NAMALWA (cell line): ENCODE data around the gene EIF4EBP2.

Experiments
- DNase-seq: peaks from one replicate; pipeline ENCODE4 v3.0.0-alpha.2; 2015; ENCODE audit warnings: low spot score

EIF4EBP2 gene

DNA sequence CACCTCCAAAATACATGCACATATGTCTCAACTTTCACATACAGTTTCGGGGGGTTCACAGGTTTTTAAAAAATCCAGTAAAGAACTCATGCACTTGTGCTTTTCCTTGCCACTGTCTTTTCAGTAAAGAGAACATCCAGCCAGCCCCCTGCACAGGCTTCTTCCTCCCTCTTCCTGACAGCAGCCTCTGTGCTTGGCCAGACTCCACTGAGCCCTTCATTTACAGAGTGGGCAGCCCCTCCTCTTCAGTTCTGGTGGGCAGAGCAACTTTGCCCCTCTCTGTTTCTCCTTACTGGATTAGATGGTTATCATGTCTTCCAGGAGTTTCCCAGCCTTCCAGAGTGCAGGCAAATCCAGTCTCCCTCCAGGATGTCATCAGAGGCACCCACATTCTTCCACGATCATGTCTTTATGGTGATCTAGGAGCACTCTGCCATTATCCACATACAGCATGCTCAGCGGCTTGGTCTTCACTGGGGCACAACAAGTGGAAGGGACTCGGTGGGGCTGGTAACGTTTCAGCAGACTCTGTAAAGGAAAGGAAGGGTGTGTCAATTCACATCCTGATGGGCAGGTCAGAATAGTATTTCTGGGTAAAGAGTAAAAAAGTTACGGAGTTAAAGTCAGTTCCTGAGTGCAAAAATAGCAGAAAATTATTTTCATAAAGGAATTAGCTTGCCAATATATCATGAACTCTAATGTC is 28.8 kb downstream of the EIF4EBP2 start:
- DNase-seq = no peak

DNA sequence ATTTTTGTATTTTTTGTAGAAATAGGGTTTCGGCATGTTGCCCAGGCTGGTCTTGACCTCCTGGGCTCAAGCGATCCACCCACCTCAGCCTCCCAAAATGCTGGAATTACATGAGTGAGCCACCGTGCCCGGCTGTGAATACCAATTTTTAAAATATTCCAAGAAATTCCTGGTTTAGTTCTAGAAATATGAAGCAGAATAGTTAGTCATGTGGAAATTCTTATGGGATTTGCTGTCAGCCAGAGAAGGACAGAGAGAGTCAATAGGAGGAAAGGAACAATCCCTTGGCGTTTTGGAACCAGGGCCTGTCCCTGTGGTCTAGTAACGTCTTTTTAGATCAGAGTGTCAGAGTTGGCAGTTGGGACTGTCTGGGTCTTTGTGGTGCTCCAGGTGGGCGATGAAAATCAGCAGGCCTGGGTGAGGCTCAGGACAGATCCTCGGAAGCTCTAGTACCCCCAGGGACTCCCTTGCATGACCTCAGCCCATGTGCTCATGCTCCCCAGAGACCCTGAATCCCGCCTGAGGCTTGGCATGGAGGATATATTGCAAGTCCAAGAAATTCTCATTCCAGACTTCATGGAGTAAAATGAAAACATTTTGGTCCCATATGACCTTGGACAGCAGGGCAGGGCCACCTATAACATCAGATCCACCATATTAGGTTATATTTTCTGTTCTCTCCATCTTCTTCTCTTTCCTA is 29.8 kb downstream of the EIF4EBP2 start:
- no peak for DNase-seq

DNA sequence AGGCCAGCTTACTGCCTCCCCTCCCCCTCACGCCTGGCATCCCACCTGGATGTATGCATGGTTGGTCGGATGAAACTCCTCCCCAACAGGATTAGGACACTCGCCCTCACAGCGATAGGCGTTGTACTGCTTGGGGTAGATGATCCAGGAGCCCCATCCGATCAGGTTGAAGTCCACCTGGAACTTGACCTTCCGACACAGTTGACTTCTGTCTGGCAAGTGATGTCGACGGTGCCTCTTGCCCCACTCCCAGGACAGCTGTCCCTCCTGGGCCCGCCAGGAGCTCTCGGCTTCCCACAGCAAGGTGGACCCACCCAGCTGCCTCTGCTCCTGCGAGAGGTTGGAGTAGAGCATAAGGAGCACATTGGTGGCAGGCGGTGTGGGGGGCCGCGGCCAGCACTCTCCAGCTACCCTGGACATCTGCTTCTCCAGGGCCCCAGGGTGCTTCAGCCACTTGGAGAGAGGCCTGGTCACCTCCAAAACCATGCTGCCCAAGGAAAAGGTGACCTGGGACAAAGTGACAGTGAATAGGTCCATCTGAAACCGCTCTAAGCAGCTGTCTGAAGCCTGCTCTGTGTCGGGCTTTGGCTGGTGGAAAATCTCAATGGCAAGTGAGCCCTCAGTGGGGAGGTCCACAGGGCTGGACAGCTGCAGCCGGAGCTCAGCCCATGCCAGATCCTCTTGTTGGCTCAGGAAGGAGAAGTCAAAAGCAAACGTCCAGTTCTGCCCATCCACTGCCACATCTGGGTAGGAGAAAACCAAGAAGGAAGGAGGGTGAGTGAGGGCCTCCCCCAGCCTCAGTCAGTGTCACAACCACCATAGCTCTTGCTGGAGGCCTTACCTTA is 31.5 kb downstream of the EIF4EBP2 start:
- no peak for DNase-seq

DNA sequence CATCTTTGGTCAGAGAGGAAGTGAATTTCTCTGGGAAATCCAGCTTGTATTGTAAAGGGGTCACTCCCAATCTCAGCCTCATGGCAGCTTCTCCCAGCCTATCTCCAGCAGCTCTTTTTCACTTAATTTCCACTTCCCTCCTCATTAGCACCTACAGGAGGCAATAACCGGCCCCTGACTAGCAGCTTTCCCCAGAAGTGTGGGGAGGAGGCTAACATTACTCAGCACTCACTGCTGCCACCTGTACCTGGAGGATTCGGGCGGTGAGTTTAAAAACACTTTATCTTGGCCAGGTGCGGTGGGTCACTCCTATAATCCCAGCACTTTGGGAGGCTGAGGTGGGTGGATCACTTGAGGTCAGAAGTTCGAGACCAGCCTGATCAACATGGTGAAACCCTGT is 33.8 kb downstream of the EIF4EBP2 start:
- no peak for DNase-seq

DNA sequence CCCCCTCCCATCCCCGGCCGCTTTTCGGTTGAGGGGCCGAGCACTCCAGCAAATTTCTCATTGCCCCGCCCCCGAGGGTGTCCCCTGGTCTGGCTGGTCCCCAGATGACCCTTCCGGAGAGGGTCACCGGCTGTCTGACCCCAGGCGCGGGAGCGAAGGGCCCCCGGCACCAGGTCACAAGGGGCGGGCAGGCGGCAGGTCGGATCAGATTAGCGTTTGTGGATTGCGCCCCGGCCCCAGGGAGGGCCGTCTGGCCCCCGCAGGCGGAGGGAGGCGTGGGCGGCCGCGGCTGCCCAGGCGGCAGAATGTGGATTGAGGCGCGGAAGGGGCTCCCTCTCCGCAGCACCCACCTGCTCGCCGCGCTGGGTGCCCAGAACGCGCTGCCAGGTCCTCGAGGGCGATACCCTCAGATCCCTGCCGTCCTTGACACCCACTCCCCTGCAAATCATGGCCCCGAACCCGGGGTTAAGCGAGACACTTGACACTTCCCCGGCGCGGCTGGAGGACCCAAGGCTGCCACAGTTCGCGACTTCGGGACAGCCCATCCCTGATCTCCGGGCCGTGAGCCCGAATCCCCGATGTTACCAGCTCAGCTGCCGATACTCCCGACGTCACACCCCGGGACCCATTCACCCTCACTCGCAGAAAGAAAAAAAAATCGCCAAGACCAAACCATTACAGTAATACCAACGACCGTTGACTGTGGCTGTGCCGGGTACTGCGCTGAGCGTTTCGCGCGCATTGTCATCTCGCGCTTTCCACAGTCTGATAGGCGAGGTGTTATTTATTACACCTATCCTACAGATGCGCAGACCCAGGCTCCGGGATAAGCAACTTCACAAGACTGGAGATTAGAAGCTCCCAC is 36.6 kb downstream of the EIF4EBP2 start:
- no peak for DNase-seq

DNA sequence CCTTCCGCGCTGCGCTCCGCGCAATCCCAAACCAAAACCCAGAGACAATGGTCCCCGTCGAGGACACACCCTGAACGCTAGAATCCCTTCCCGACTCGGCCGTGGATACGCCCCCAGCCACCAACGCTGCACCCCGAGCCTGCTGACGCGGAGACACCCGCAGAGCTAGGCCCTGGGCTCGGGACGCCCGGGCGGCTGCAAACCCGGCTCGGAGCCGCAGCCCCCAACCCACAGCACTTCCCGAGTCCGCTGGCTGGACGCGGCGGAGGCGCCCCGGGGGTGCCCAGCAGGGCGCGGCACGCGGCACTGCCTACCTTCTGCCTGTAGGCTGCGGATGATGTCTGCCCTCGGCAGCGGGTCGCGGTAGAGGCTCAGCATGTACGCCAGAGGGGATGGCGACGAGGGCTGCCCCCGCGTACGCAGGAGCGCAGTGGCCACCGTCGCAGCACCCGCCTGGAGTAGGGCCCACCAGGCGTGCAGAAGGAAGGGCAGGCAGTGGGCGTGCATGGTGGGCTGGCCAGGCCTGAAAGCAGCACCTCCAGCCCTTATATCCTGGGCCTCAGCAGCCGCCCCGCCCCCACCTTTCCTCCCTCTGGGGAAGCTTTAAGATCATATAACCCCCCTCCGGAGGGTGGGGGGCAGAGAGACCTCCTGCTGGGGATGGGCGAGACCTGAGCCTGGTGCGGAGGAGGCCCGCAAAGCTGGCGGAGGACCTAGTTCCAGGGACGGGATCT is 37.4 kb downstream of the EIF4EBP2 start, which contains the start of gene NODAL:
TSS of gene NODAL (minus strand) at position 521 of the 734 bp plus-strand sequence. CDS start at position 507, 14 bp downstream.
- no peak for DNase-seq

DNA sequence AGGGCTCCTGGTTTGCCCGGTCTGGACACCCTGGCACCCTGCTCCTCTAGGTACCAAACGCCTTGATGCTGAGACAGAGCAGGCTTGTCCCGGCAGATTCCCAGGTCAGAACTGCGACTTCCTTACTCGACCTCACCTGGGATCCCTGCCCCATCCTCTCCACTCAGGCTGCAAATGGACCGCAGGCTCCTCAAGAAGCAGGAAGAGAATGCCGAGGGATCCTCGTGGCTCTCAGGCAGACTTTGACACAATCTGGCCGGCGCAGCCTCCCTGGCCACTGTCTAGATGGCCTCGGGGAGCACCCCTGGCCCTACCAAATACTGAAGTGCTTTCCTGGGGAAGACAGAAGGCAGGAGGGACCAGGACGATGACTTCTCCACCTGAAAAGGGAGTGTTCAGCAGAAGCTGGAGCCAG is 38.0 kb downstream of the EIF4EBP2 start:
- no peak for DNase-seq

DNA sequence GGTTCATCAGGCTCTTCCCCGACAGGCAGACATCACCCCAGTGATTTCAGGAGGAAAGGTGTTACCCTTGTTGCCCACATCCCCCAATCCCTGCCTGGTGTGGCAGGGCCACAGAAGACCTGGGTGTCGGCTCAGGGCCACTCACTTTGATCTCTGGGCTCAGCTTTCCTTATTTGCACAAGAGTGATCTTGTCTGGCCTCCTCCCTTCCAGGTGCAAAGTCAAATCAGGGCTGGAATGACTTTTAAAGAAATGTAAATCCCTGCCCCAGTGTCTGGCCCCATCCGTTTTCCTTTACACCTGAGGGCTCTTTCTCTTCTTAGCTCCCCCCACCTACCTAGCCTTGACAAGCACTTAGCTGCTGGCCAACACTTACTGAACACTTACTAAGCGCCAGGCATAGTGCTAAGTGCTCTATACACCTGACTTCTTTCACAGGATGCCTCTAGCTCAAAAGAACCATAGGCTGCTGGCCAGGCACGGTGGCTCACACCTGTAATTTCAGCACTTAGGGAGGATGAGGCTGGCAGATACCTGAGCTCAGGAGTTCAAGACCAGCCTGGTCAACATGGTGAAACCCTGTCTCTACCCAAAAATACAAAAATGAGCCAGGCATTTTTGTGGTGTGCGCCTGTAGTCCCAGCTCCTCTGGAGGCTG is 38.5 kb downstream of the EIF4EBP2 start:
- DNase-seq = no peak

DNA sequence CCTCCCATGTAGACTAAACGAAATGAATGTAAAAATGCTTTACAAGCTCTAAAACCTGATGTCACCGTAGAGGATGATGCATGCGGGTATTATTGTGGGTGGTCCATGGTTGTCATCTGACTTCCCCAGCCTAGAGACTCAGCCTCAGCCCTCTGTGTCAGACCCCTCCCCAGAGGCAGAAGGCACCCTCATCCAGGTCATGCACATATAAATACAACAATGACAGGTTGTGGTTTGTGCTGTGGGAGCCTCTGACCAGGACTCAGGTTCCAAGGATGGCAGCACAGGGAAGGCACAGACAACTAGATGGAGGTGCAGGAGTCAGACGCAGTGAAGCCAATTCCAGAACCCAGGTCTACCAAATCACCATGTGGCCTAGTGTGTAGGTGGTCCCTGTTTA is 40.8 kb downstream of the EIF4EBP2 start:
- no peak for DNase-seq

DNA sequence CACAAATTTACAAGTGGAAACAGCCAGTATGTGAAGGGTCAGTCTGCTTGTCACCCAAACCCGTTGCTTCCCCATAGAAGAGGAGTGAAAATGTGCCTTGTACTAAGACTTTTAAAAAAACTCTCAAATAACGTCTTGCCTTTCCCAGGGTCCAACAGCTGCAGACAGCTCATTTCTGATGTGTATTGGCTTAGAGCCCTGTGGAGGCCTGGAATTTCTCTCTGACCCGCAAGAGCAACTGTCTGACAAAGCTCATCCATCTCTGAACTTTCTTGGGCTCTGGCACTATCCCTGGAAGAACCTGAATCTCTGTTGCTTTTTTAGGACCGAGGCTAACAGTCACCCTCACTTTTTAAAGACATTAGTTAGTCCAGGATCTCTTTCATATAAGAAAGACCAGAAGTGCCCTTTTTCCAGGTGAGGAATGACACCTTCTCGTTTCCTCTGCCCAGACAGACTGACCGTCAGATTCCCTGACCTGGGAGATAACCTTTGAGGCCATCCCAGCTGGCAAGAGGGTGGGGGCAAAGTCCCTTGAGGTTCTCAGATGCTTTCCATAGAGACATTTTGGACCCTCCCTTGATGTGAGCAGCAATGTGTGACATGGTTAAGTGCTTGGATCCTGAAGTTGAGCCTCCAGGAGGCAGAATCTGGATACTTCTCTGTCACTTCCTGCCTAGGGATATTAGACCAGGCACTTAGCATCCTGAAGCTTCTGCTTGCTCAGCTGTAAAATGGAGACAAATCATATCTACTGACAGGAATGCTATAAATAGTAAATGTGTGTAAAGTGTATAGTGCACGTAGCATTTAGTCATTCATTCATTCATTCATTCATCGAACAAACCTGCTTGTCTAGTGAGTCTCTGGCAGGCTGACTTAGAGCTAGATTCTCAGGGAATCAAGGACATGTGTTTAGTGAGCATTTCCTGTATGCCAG is 42.0 kb downstream of the EIF4EBP2 start:
- no peak for DNase-seq

DNA sequence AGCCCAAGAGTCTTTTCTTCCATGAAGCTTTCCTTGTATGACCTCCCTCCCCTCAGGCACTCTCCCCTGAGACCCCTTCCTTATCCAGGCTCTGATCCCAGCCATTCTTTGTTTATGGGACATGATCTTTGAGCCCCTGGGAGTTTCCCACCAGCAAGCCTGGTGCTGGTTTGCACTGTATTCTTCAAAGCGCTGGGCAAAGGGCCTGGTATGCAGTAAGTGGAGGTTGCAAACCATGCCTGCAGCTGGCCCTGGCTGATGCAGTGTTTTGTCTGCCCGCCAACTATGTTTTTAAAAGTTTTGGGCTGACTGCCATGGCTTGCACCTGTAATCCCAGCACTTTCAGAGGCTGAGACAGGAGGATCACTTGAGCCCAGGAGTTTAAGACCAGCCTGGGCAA is 44.3 kb downstream of the EIF4EBP2 start:
- no peak for DNase-seq

DNA sequence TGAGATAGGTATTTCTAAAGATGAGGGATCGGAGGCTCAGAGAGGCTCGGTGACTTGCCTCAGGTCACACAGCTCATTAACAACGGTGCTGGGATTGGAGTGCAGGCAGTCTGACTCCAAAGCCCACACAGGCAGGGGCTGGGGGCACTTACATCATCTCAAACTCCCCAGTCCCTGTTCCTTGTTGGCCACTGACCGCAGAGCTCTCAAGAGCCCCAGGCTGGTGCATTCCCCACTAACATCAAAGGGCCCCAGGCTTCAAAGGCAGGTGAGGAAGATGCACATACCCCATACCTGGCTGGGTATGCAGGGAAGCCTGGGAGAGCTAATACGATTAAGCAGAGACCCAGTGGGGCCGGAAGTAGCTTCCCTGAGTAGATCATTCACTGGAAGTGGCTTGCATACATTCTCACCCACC is 51.3 kb downstream of the EIF4EBP2 start:
- no peak for DNase-seq

DNA sequence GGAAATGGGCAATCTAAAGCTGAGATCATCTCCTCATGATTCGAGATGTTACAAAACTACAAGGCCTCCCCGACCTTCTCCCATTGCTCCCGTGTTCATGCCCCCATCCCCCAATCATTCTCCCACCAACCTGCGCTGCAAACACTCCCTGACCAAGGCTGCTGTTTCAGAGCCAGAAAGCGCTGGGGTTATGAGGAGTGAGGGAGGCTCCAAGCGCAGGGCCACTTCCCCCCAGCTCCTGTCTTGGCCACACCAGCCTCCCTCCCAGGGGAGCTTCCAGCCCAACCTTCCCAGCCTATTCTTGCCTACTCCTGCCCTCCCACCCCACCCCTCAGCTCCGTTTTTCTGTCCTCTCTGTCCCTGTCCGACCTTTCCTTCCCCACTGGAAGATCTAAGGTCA is 52.2 kb downstream of the EIF4EBP2 start:
- no peak for DNase-seq

DNA sequence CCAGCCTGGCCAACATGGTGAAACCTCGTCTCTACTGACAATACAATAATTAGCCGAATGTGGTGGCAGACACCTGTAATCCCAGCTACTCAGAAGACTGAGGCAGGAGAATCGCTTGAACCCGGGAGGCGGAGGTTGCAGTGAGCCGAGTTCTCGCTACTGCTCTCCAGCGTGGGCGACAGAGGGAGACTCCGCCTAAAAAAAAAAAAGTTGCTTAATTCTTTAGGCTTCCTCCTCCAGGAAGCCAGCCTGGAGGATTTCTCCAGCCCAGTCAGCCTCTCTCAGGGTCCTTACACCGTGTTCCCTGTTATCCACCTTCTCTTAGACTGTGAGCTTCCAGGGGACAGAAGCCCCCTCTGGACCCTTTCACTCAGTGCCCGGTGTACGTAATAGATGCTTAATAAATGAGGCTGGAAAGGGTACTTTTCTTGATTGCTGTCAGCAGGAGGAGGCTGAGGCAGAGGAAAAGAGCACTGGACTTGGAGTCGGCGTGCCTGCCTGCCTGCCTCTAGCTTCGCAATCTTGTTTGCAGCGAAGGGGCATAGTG is 53.9 kb downstream of the EIF4EBP2 start:
- DNase-seq = no peak

DNA sequence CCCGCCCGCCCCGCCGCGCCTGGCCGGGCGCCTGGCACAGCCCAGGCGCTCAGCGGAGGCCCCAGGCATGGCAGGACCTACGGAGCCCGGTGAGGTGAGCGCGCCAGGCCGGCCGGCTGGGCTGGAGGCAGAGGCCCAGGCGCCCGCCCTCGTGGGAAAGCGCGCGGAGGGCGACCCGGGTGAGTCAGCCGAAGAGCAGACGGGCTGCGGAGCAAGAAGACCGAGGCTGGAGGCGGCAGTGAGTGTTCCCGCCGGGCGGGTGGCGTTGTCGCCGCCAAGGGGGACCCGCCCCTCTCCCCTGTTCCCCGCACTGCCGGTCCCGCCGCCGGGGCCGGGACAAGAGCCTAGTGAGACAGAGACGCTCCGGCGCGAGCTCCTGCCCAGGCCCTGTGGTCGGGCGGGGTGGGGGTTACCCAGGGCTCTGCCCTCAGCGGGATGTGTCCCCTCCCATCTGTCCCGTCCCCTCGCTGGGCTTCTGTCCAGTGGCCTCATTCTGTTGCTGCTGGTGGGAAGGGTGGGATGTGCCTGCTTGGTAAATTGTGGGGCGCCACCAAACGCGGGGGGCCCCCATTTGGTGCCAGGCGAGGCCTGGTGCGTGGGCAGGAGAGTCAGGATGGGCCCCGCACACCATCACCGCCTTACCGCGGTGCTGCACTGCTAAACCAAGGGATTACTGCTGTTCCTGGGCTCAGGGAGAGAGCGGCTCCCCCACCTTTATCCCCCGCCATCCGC is 54.5 kb downstream of the EIF4EBP2 start:
- DNase-seq = no peak

DNA sequence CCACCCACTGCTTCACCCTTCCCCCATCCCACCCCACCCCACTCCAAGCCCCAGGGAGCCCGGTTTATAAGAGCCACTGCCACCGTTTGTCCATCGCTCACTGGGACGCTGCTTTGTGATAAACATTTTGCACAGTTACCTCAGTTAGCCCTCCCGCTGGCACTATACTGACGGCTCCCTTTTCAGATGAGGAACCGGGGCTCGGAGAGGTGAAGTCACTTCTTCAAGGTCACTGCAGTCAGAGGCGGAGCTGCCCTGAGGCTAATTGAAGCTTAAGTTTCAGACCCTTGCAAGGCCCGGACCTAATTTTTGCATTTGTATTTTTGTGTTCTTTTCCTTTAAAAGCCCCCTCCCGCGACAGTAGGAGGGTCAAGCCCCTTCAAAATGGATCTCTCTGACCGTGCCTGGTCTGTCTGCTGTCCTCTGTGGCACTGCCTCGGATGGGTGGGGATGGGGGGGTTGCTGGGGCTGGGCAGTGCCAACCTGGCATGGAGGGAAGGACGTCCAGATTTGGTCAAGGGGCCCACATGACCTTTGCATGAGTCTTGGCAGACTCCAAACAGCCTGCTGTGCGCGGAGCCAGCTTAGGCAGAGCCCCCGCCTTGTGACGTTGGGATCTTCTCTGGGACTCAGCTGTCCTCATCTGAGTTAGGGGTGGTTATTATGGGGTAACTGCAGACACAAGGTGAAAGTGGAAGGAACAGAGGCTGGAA is 55.3 kb downstream of the EIF4EBP2 start:
- DNase-seq = no peak

DNA sequence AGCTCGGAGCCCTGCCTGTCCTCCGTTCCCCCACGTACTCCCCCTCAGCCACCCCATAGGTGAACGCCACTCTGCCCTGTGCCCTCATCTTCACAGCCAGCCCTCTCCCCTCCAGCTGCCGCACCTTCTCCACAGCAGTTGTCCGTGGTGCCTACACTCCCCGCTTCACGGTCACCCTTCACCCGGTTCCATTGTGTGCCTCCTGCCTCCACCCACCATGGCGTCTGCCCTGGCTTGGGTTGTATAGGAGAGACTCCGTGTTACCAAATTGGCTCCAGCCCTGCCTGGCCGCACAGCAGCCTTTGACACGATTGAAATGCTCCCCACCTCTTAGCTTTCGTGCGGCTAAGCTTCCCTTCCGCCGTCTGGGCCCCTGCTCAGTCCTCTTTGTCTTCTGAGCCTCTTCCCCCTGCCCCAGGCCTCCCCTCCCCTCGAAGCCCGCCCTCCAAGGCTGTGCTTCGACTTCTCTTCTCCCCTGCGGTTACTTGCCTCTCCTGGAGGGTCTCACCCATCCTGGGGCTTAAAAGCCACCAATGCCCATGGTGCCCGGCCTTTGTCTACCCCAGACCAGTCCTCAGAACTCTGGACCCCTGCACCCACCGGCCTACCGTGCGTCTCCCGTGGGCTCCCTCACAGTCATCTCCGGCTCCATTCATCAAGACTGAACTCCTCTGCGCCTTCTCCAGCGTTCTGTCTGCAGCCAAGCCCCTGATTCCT is 56.0 kb downstream of the EIF4EBP2 start:
- DNase-seq = no peak
